ENCODE results near the gene NOD1.

DNA sequence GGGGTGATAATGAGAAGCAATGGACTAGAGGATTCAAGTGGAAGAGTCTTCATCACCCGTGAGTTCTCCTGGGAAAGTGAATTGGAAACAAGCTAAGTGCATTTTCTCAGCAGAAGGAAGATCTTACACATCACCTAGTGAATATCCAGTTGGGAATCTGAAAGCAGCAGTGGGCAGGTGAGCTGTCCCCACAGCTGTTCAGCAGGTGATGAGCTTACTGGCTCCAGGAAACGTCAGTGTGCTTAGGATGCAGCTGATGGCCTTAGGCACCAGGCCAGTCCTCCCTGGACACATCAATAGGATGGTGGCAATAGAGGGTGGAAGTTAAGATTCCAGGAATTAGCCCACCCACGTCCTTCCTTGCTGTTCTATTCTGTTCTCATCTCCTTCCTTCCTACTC, 66.7 kb downstream of the NOD1 start:
- no peak for TF ChIP-seq CTCF (IDR thresholded peaks at IDR 0.05)
- TF ChIP-seq POLR2A (IDR thresholded peaks at IDR 0.05), result no peak
